HL-60 (cell line): ENCODE measurements around the gene CABP7.

Experiments
- CTCF ChIP-seq: IDR thresholded peaks from one replicate; pipeline ENCODE4 v1.5.1; 2011; ENCODE audit warnings: low read length, control low read depth, inconsistent platforms; ENCODE audit not compliant: insufficient read depth
- REST ChIP-seq: IDR thresholded peaks from 2 replicates; pipeline ENCODE4 v1.6.1; 2012; ENCODE audit warnings: low read depth; ENCODE audit not compliant: insufficient replicate concordance

- TF ChIP-seq CTCF: no peak
- no peak for TF ChIP-seq REST
These were observed 17.5 kb upstream of the CABP7 start for GRCh38 chr22:29702000-29702930.
